CD4-positive, alpha-beta T cell treated with Interleukin-6 for 4 hours (primary cell): Measurements from ENCODE around the gene CISD3.

Source experiments
- DNase-seq: peaks from one replicate; pipeline ENCODE4 v3.0.0-alpha.2; 2020; ENCODE audit warnings: mixed read lengths

Gene CISD3

GRCh38 chr17:38783227-38783626 lies 53.1 kb downstream of the CISD3 start:
- no peak for DNase-seq
